HCT116 (cell line): Measurements from ENCODE around the gene COL5A1. TPM values are rescaled to one million over a fixed set of nuclear protein-coding genes. Genes with fewer than 3 reads are reported as not detected.

Experiments
- ATAC-seq: fragments of 200-7000 bp; cut with Tn5 transposase; 2 replicates; pipeline ENCODE4 v1.9.1; 2020; ENCODE audit warnings: mild to moderate bottlenecking, moderate library complexity
- BruUV-seq: library from RNA; stranded (reverse); fragments of 400-500 nt; replicated peaks from 2 replicates; lab custom pipeline; 2021; lab: Mats Ljungman, UMichigan
- CTCF ChIA-PET: fragments of 300-600 bp; sonication (Branson Sonifier 250); formaldehyde crosslinking; loops from one replicate; lab custom pipeline; 2021; ENCODE audit warnings: antibody characterized with exemption; lab: Charles Lee
- POLR2A ChIA-PET: fragments of 300-600, 350-600 bp; sonication (Branson Sonifier 250); formaldehyde crosslinking; loops from one replicate; lab custom pipeline; 2021; ENCODE audit warnings: antibody characterized with exemption; lab: Charles Lee
- RAD21 ChIA-PET, 2 experiments: fragments of 300-600 bp; sonication (Branson Sonifier 250); formaldehyde crosslinking; loops; one replicate each; lab custom pipeline; 2023; ENCODE audit warnings: low total read pairs in 2 of 2; ENCODE audit not compliant: uncharacterized antibody in 2 of 2, unreplicated experiment in 2 of 2, low non-redundant PET in 1 of 2; lab: Charles Lee
- DNase-seq: peaks from one replicate; pipeline ENCODE4 v3.0.0-alpha.2; 2010; ENCODE audit warnings: low read depth, low spot score
- H2AFZ ChIP-seq: fragments of 200-600 bp; shearing (Covaris generic), sonication (generic); 2 replicates; pipeline ENCODE4 v1.6.1; 2017; ENCODE audit warnings: low read depth, mixed run types, mixed read lengths, antibody characterized with exemption, low read length; ENCODE audit not compliant: poor library complexity, severe bottlenecking
- H3K27ac ChIP-seq: 2 replicates; pipeline ENCODE4 v1.5.1; 2012; ENCODE audit warnings: low read depth, low read length
- H3K27me3 ChIP-seq: fragments of 200-600 bp; sonication (generic); 2 replicates; pipeline ENCODE4 v1.6.1; 2016; ENCODE audit warnings: mixed run types, low read length, mixed read lengths; ENCODE audit not compliant: insufficient read depth
- H3K36me3 ChIP-seq, 2 experiments: fragments of 200-500 bp in 1 of 2; fragments of 200-600 bp in 1 of 2; sonication (Bioruptor generic) in 1 of 2; sonication (generic) in 1 of 2; 2 replicates each; pipeline versions ENCODE4 v1.5.1 to v1.6.1; 2014 to 2016; ENCODE audit warnings: low read length in 2 of 2, inconsistent platforms in 1 of 2, mixed read lengths in 1 of 2, mixed run types in 1 of 2; ENCODE audit not compliant: insufficient read depth in 2 of 2, control insufficient read depth in 1 of 2
- H3K4me1 ChIP-seq, 2 experiments: fragments of 200-600 bp in 1 of 2; sonication (generic) in 1 of 2; 2 replicates each; pipeline versions ENCODE4 v1.5.1 to v1.6.1; 2012 to 2017; ENCODE audit warnings: low read length in 2 of 2, inconsistent platforms in 1 of 2, mild to moderate bottlenecking in 1 of 2, mixed read lengths in 1 of 2, mixed run types in 1 of 2, moderate library complexity in 1 of 2; ENCODE audit not compliant: insufficient read depth in 2 of 2, control insufficient read depth in 1 of 2
- H3K4me2 ChIP-seq: fragments of 200-600 bp; sonication (generic); 2 replicates; pipeline ENCODE4 v1.6.1; 2017; ENCODE audit warnings: mixed run types, low read length, mixed read lengths
- H3K4me3 ChIP-seq, 2 experiments: fragments of 200-600 bp in 1 of 2; sonication (generic) in 1 of 2; replicated peaks in 1 of 2; 2 replicates each; pipeline ENCODE4 v1.5.1; 2011 to 2016; ENCODE audit warnings: low read length in 2 of 2, control low read depth in 1 of 2, low read depth in 1 of 2, mild to moderate bottlenecking in 1 of 2, mixed read lengths in 1 of 2, mixed run types in 1 of 2
- H3K79me2 ChIP-seq: fragments of 200-600 bp; sonication (generic); 2 replicates; pipeline ENCODE4 v1.6.1; 2017; ENCODE audit warnings: mild to moderate bottlenecking, mixed run types, low read length, moderate library complexity, mixed read lengths; ENCODE audit not compliant: insufficient read depth
- H3K9ac ChIP-seq: fragments of 200-600 bp; sonication (generic); 2 replicates; pipeline ENCODE4 v1.6.1; 2016; ENCODE audit warnings: low read length, mixed read lengths
- H3K9me2 ChIP-seq: fragments of 200-600 bp; sonication (generic), shearing (Covaris generic); 2 replicates; pipeline ENCODE4 v1.6.1; 2017; ENCODE audit warnings: mixed run types, mild to moderate bottlenecking, moderate library complexity; ENCODE audit not compliant: insufficient read depth
- H3K9me3 ChIP-seq, 2 experiments: fragments of 200-500 bp in 1 of 2; fragments of 200-600 bp in 1 of 2; sonication (Bioruptor generic) in 1 of 2; sonication (generic) in 1 of 2; 2 replicates each; pipeline ENCODE4 v1.6.1; 2014 to 2017; ENCODE audit warnings: low read length in 2 of 2, mixed read lengths in 2 of 2, inconsistent platforms in 1 of 2, low read depth in 1 of 2, mild to moderate bottlenecking in 1 of 2, mixed run types in 1 of 2, moderate library complexity in 1 of 2; ENCODE audit not compliant: control insufficient read depth in 1 of 2, insufficient read depth in 1 of 2
- H4K20me1 ChIP-seq: fragments of 200-600 bp; sonication (generic), shearing (Covaris generic); 2 replicates; pipeline ENCODE4 v1.6.1; 2017; ENCODE audit warnings: mixed run types, mild to moderate bottlenecking, moderate library complexity; ENCODE audit not compliant: insufficient read depth
- CTCF ChIP-seq, 3 experiments: fragments of 200-600 bp in 1 of 3; sonication (generic) in 1 of 3; IDR thresholded peaks in 2 of 3; conservative IDR thresholded peaks in 1 of 3; 2 replicates each; pipeline ENCODE4 v1.5.1; 2012 to 2017; ENCODE audit warnings: low read depth in 2 of 3, low read length in 2 of 3, antibody characterized with exemption in 1 of 3, borderline replicate concordance in 1 of 3, control low read depth in 1 of 3, mild to moderate bottlenecking in 1 of 3, mixed read lengths in 1 of 3, mixed run types in 1 of 3, moderate library complexity in 1 of 3; ENCODE audit not compliant: insufficient read depth in 1 of 3
- REST ChIP-seq: IDR thresholded peaks from 2 replicates; pipeline ENCODE4 v1.6.1; 2012; ENCODE audit warnings: low read depth
- intact Hi-C: fragments of 100-400 bp; cut with micrococcal nuclease; formaldehyde crosslinking; loops from 2 replicates; pipeline ENCODE4 v1.10.0; 2022
- total RNA-seq: library from RNA; stranded (reverse); gene quantifications from one replicate; pipeline ENCODE4 v1.2.1, GENCODE V29; 2021; ENCODE audit not compliant: unreplicated experiment

Gene COL5A1
- total RNA-seq, 1 experiment from 2014 or later = 0.30 TPM

GRCh38 chr9:134630393-134630790 lies 11.2 kb upstream of the COL5A1 start:
- BruUV-seq = no TSS peak
- ATAC-seq = no peak
- no peaks in the 10 kb centered on the region for H3K27me3 ChIP-seq

More at GRCh38 chr9:134630393-134630790, 11.2 kb upstream of the COL5A1 start:
- DNase-seq = no peak
- H3K9ac ChIP-seq = no peak overlapping the region
- TF ChIP-seq CTCF (IDR thresholded peaks at IDR 0.05 in 2 of 3, conservative IDR thresholded peaks at IDR 0.05 in 1 of 3; ENCODE audit: borderline replicate concordance in 1 of 3, insufficient read depth in 1 of 3, low read depth in 2 of 3, low read length in 2 of 3) (no peak), REST (no peak)
- TF ChIP-seq, all 23 proteins: peak for 0
- H4K20me1 ChIP-seq = no peaks in the 10 kb centered on the region
- no peak overlapping the region for H3K27ac ChIP-seq
- ChIA-PET POLR2A (no interaction called here), RAD21 (no interaction called here), CTCF (no interaction called here)
- no peak overlapping the region for H3K4me3 ChIP-seq
- H3K79me2 ChIP-seq = no peaks in the 10 kb centered on the region
- intact Hi-C loops = no loop called here
- H3K9me3 ChIP-seq = no peaks in the 10 kb centered on the region
- H3K4me1 ChIP-seq = peaks cover 0 to 3% of the 10 kb centered on the region in 2 experiments; a peak in 1 of 4 replicates
- no peaks in the 10 kb centered on the region for H3K36me3 ChIP-seq
- H3K4me2 ChIP-seq = no peak overlapping the region
- H2AFZ ChIP-seq = no peak overlapping the region
- H3K9me2 ChIP-seq = no peaks in the 10 kb centered on the region
